GM12872 (cell line): ENCODE measurements around the gene DDAH1.

ENCODE experiments used
- TF ChIP-seq, protein P1 (sequence below): IDR thresholded peaks from 3 replicates; pipeline ENCODE4 v1.5.1; 2011; ENCODE audit warnings: low read depth, mild to moderate bottlenecking, low read length, moderate library complexity; ENCODE audit not compliant: insufficient read depth

DDAH1 gene

DNA sequence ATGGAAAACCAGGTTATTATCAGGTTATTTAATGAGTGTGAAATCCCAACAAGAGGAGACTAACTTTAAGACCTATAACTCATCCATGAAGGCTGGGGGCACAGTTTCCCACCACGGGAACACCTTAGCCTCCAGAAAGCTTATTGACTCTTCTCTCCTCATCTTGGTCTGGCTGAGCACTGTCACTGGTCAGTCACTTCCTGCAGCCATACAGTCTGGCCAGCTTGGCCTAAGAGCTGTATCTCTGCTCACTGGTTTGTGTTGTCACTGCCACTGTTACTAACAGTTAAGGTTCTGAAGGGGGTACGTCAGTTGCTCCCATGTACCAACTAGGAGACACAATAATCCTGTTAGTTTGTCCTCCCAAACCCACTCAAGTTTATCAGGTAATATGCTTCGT lies 16.7 kb upstream of the DDAH1 start:
- TF ChIP-seq, protein P1, sequence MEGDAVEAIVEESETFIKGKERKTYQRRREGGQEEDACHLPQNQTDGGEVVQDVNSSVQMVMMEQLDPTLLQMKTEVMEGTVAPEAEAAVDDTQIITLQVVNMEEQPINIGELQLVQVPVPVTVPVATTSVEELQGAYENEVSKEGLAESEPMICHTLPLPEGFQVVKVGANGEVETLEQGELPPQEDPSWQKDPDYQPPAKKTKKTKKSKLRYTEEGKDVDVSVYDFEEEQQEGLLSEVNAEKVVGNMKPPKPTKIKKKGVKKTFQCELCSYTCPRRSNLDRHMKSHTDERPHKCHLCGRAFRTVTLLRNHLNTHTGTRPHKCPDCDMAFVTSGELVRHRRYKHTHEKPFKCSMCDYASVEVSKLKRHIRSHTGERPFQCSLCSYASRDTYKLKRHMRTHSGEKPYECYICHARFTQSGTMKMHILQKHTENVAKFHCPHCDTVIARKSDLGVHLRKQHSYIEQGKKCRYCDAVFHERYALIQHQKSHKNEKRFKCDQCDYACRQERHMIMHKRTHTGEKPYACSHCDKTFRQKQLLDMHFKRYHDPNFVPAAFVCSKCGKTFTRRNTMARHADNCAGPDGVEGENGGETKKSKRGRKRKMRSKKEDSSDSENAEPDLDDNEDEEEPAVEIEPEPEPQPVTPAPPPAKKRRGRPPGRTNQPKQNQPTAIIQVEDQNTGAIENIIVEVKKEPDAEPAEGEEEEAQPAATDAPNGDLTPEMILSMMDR: no peak

DNA sequence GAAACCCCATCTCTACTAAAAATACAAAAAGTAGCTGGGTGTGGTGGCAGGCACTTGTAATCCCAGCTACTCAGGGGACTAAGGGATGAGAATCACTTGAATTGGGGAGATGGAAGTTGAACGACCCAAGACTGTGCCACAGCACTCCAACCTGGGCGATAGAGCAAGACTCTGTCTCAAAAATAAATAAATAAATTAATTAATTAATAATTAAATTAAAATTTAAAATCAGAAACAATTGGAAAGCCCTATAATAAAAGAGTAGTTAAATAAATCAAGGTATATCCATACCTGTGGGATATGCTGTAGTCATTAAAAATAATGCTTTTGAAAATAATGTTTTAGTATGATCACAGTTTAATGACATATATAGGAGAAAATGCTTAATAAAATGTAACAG lies 15.6 kb upstream of the DDAH1 start:
- TF ChIP-seq, protein P1: no peak

DNA sequence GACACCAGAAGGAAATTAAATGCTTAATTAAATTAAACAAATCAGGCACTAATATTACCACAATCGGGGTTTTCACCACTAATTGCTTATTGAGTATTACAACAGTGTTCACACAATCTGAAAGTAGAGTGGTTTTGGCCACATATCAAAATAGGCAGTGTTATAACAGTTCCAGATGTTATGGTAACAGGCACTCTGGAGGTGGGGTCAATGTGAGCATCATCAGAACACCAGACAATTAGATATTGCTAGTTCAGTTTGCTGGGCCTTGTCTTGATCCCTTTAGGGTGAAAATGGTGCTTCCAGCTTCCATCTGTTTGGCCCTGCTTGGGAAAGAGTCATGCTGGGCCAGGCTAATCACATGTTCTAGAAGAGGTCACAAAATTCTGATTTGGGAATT lies 14.5 kb upstream of the DDAH1 start:
- TF ChIP-seq, protein P1: no peak

DNA sequence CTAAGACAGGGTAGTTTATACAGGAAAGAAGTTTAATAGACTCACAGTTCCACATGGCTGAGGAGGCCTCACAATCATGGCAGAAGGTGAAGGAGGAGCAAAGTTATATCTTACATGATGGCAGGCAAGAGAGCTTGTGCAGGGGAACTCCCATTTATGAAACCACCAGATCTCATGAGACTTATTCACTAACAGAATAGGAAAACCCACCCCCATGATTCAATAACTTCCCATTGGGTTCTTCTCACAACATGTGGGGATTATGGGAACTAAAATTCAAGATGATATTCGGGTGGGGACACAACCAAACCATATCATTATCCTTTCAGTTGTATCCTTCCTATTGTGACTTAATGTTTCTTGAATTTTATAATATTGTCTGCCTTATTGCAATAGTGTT lies 13.4 kb upstream of the DDAH1 start:
- TF ChIP-seq, protein P1: no peak

DNA sequence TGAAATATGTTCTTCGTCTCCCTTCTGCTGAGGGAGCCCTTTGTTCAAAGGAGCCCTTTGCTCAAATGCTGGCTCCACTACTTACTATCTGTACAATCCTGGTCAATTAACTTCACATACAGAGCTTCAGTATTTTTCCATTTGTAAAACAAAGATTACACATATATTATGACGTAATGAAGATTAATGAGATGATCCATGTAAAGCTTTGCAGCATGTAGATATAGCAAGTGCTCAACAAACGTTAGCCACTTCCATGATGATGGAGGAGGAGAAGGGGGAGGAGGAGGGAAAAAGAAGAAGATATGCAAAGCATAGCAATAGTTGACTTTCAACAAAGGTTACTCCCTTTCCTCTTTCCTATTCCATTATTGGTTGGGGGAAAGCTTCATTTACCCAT lies 10.1 kb upstream of the DDAH1 start:
- TF ChIP-seq, protein P1: no peak

DNA sequence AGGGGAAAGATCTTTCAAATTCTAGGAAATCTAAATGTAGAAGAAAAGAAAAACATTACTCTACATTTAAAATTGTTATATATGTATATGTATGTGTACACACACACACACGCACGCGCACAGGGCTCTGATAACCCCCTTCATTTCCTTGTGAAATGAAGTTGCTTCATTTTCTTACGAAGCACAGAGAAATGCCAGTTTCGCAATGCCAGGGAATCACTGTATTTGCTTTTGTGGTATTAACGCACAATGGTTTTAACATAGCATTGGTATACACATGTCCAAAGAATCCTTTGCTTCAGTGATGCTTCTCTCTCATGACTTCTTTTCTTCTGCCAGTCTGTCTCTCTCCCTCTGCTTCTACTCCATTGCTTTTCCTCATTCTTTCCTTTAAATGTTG lies 8.4 kb upstream of the DDAH1 start:
- TF ChIP-seq, protein P1: no peak

DNA sequence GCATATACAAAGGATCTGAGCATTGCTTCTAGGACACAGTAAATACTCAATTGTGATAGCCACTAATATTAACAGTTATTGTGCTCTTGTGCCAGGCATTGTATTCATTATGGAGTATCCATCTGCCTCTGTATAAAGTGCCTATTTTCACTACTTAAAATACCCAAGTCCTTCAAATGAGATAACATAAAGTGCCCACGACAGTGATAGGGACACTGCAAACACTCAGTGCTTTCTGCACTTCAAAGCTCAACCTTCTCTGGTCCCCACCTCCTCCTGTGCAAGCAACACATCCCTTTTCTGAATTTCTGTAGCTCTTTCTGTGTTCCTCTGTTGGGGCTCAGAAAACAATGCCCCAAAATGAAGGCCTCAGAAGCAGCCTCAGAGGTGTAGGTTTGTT lies 6.6 kb upstream of the DDAH1 start:
- TF ChIP-seq, protein P1: no peak

DNA sequence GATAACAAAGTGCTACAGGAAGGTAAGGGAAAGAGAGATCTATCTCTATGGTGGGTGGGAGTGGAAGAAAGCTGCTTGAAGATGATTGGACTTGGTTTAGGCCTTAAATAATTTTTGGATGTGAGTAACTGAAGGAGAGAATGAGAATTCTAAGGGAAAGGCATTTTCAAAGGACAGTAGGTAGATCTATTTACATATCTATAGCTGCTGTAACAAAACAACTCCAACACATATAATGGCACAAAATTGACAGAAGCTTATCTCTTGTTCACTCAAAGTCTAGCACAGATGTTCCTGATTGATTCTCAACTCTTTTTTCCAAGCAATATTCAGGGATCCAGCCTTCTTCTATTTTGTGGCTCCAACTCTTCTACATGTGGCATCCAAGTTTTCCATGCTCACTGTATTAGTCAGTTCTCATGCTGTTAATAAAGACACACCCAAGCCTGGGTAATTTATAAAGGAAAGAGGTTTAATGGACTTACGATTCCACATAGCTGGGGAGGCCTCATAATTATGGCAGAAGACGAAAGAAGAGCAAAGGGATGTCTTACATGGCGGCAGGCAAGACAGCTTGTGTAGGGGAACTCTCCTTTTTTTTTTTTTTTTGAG lies 3.1 kb upstream of the DDAH1 start:
- TF ChIP-seq, protein P1: no peak
